HCT116 (cell line): ENCODE data around the gene FCN3. TPM values are rescaled to one million over a fixed set of nuclear protein-coding genes. Genes with fewer than 3 reads are reported as not detected.

ENCODE experiments used
- ATAC-seq: fragments of 200-7000 bp; cut with Tn5 transposase; 2 replicates; pipeline ENCODE4 v1.9.1; 2020; ENCODE audit warnings: mild to moderate bottlenecking, moderate library complexity
- BruUV-seq: library from RNA; stranded (reverse); fragments of 400-500 nt; replicated peaks from 2 replicates; lab custom pipeline; 2021; lab: Mats Ljungman, UMichigan
- CTCF ChIA-PET: fragments of 300-600 bp; sonication (Branson Sonifier 250); formaldehyde crosslinking; loops from one replicate; lab custom pipeline; 2021; ENCODE audit warnings: antibody characterized with exemption; lab: Charles Lee
- POLR2A ChIA-PET: fragments of 300-600, 350-600 bp; sonication (Branson Sonifier 250); formaldehyde crosslinking; loops from one replicate; lab custom pipeline; 2021; ENCODE audit warnings: antibody characterized with exemption; lab: Charles Lee
- RAD21 ChIA-PET, 2 experiments: fragments of 300-600 bp; sonication (Branson Sonifier 250); formaldehyde crosslinking; loops; one replicate each; lab custom pipeline; 2023; ENCODE audit warnings: low total read pairs in 2 of 2; ENCODE audit not compliant: uncharacterized antibody in 2 of 2, unreplicated experiment in 2 of 2, low non-redundant PET in 1 of 2; lab: Charles Lee
- DNase-seq: peaks from one replicate; pipeline ENCODE4 v3.0.0-alpha.2; 2010; ENCODE audit warnings: low read depth, low spot score
- H2AFZ ChIP-seq: fragments of 200-600 bp; shearing (Covaris generic), sonication (generic); 2 replicates; pipeline ENCODE4 v1.6.1; 2017; ENCODE audit warnings: low read depth, mixed run types, mixed read lengths, antibody characterized with exemption, low read length; ENCODE audit not compliant: poor library complexity, severe bottlenecking
- H3K27ac ChIP-seq: 2 replicates; pipeline ENCODE4 v1.5.1; 2012; ENCODE audit warnings: low read depth, low read length
- H3K27me3 ChIP-seq: fragments of 200-600 bp; sonication (generic); 2 replicates; pipeline ENCODE4 v1.6.1; 2016; ENCODE audit warnings: mixed run types, low read length, mixed read lengths; ENCODE audit not compliant: insufficient read depth
- H3K36me3 ChIP-seq, 2 experiments: fragments of 200-500 bp in 1 of 2; fragments of 200-600 bp in 1 of 2; sonication (Bioruptor generic) in 1 of 2; sonication (generic) in 1 of 2; 2 replicates each; pipeline versions ENCODE4 v1.5.1 to v1.6.1; 2014 to 2016; ENCODE audit warnings: low read length in 2 of 2, inconsistent platforms in 1 of 2, mixed read lengths in 1 of 2, mixed run types in 1 of 2; ENCODE audit not compliant: insufficient read depth in 2 of 2, control insufficient read depth in 1 of 2
- H3K4me1 ChIP-seq, 2 experiments: fragments of 200-600 bp in 1 of 2; sonication (generic) in 1 of 2; 2 replicates each; pipeline versions ENCODE4 v1.5.1 to v1.6.1; 2012 to 2017; ENCODE audit warnings: low read length in 2 of 2, inconsistent platforms in 1 of 2, mild to moderate bottlenecking in 1 of 2, mixed read lengths in 1 of 2, mixed run types in 1 of 2, moderate library complexity in 1 of 2; ENCODE audit not compliant: insufficient read depth in 2 of 2, control insufficient read depth in 1 of 2
- H3K4me2 ChIP-seq: fragments of 200-600 bp; sonication (generic); 2 replicates; pipeline ENCODE4 v1.6.1; 2017; ENCODE audit warnings: mixed run types, low read length, mixed read lengths
- H3K4me3 ChIP-seq, 2 experiments: fragments of 200-600 bp in 1 of 2; sonication (generic) in 1 of 2; replicated peaks in 1 of 2; 2 replicates each; pipeline ENCODE4 v1.5.1; 2011 to 2016; ENCODE audit warnings: low read length in 2 of 2, control low read depth in 1 of 2, low read depth in 1 of 2, mild to moderate bottlenecking in 1 of 2, mixed read lengths in 1 of 2, mixed run types in 1 of 2
- H3K79me2 ChIP-seq: fragments of 200-600 bp; sonication (generic); 2 replicates; pipeline ENCODE4 v1.6.1; 2017; ENCODE audit warnings: mild to moderate bottlenecking, mixed run types, low read length, moderate library complexity, mixed read lengths; ENCODE audit not compliant: insufficient read depth
- H3K9ac ChIP-seq: fragments of 200-600 bp; sonication (generic); 2 replicates; pipeline ENCODE4 v1.6.1; 2016; ENCODE audit warnings: low read length, mixed read lengths
- H3K9me2 ChIP-seq: fragments of 200-600 bp; sonication (generic), shearing (Covaris generic); 2 replicates; pipeline ENCODE4 v1.6.1; 2017; ENCODE audit warnings: mixed run types, mild to moderate bottlenecking, moderate library complexity; ENCODE audit not compliant: insufficient read depth
- H3K9me3 ChIP-seq, 2 experiments: fragments of 200-500 bp in 1 of 2; fragments of 200-600 bp in 1 of 2; sonication (Bioruptor generic) in 1 of 2; sonication (generic) in 1 of 2; 2 replicates each; pipeline ENCODE4 v1.6.1; 2014 to 2017; ENCODE audit warnings: low read length in 2 of 2, mixed read lengths in 2 of 2, inconsistent platforms in 1 of 2, low read depth in 1 of 2, mild to moderate bottlenecking in 1 of 2, mixed run types in 1 of 2, moderate library complexity in 1 of 2; ENCODE audit not compliant: control insufficient read depth in 1 of 2, insufficient read depth in 1 of 2
- H4K20me1 ChIP-seq: fragments of 200-600 bp; sonication (generic), shearing (Covaris generic); 2 replicates; pipeline ENCODE4 v1.6.1; 2017; ENCODE audit warnings: mixed run types, mild to moderate bottlenecking, moderate library complexity; ENCODE audit not compliant: insufficient read depth
- CBX3 ChIP-seq: IDR thresholded peaks from 2 replicates; pipeline ENCODE4 v1.6.1; 2012; ENCODE audit warnings: low read depth
- CEBPB ChIP-seq: IDR thresholded peaks from 2 replicates; pipeline ENCODE4 v1.6.1; 2012; ENCODE audit warnings: low read depth
- CTCF ChIP-seq, 3 experiments: fragments of 200-600 bp in 1 of 3; sonication (generic) in 1 of 3; IDR thresholded peaks in 2 of 3; conservative IDR thresholded peaks in 1 of 3; 2 replicates each; pipeline ENCODE4 v1.5.1; 2012 to 2017; ENCODE audit warnings: low read depth in 2 of 3, low read length in 2 of 3, antibody characterized with exemption in 1 of 3, borderline replicate concordance in 1 of 3, control low read depth in 1 of 3, mild to moderate bottlenecking in 1 of 3, mixed read lengths in 1 of 3, mixed run types in 1 of 3, moderate library complexity in 1 of 3; ENCODE audit not compliant: insufficient read depth in 1 of 3
- EGR1 ChIP-seq: IDR thresholded peaks from 2 replicates; pipeline ENCODE4 v1.6.1; 2012; ENCODE audit warnings: low read depth
- ELF1 ChIP-seq: IDR thresholded peaks from 2 replicates; pipeline ENCODE4 v1.6.1; 2012; ENCODE audit warnings: low read depth, borderline replicate concordance
- EZH2 ChIP-seq: fragments of 200-600 bp; sonication (generic); IDR thresholded peaks from 2 replicates; pipeline ENCODE4 v1.6.1; 2017; ENCODE audit warnings: antibody characterized with exemption, mixed run types
- FOSL1 ChIP-seq: IDR thresholded peaks from 2 replicates; pipeline ENCODE4 v1.6.1; 2012; ENCODE audit warnings: low read depth
- JUND ChIP-seq: IDR thresholded peaks from 2 replicates; pipeline ENCODE4 v1.6.1; 2012
- POLR2A ChIP-seq: IDR thresholded peaks from 2 replicates; pipeline ENCODE4 v1.7.0; 2011; ENCODE audit warnings: borderline replicate concordance; ENCODE audit not compliant: insufficient read depth, insufficient read length; ENCODE audit errors: extremely low read depth
- POLR2AphosphoS5 ChIP-seq: IDR thresholded peaks from 2 replicates; pipeline ENCODE4 v1.6.1; 2011; ENCODE audit warnings: mild to moderate bottlenecking, low read depth, low read length, moderate library complexity
- REST ChIP-seq: IDR thresholded peaks from 2 replicates; pipeline ENCODE4 v1.6.1; 2012; ENCODE audit warnings: low read depth
- SIN3A ChIP-seq: IDR thresholded peaks from 2 replicates; pipeline ENCODE4 v1.6.1; 2012; ENCODE audit warnings: low read depth
- SP1 ChIP-seq: IDR thresholded peaks from 2 replicates; pipeline ENCODE4 v1.6.1; 2012; ENCODE audit warnings: low read depth
- SRF ChIP-seq: IDR thresholded peaks from 2 replicates; pipeline ENCODE4 v1.6.1; 2012; ENCODE audit warnings: low read depth
- TCF7L2 ChIP-seq: IDR thresholded peaks from 2 replicates; pipeline ENCODE4 v1.7.0; 2011; ENCODE audit warnings: borderline replicate concordance, inconsistent platforms; ENCODE audit not compliant: insufficient read depth, insufficient read length; ENCODE audit errors: extremely low read depth
- YY1 ChIP-seq: IDR thresholded peaks from 2 replicates; pipeline ENCODE4 v1.6.1; 2011; ENCODE audit warnings: low read length, low read depth, moderate library complexity, mild to moderate bottlenecking; ENCODE audit not compliant: insufficient replicate concordance; ENCODE audit errors: extremely low read depth
- ZFX ChIP-seq: fragments of 450-650 bp; IDR thresholded peaks from 2 replicates; pipeline ENCODE4 v1.6.1; 2017
- ZNF274 ChIP-seq: fragments of 200-500 bp; sonication (Bioruptor generic); IDR thresholded peaks from 2 replicates; pipeline ENCODE4 v1.6.1; 2014; ENCODE audit warnings: mild to moderate bottlenecking, low read depth, low read length, inconsistent platforms
- intact Hi-C: fragments of 100-400 bp; cut with micrococcal nuclease; formaldehyde crosslinking; loops from 2 replicates; pipeline ENCODE4 v1.10.0; 2022
- total RNA-seq: library from RNA; stranded (reverse); gene quantifications from one replicate; pipeline ENCODE4 v1.2.1, GENCODE V29; 2021; ENCODE audit not compliant: unreplicated experiment

FCN3 gene
- total RNA-seq, 1 experiment from 2014 or later: 1.2 TPM

GRCh38 chr1:27336756-27337155 is 37.9 kb downstream of the FCN3 start (continued):
- no peak for TF ChIP-seq ZNF274

- POLR2A ChIA-PET: no interaction called here
- no peaks in the 10 kb centered on the region for H3K9me3 ChIP-seq
- CTCF ChIA-PET: no interaction called here
- RAD21 ChIA-PET: no interaction called here
- no peaks in the 10 kb centered on the region for H4K20me1 ChIP-seq
- DNase-seq (no peak), ATAC-seq (no peak)
- H3K4me3 ChIP-seq: no peak overlapping the region
- peaks cover 7 to 17% of the 10 kb centered on the region in 2 experiments for H3K4me1 ChIP-seq
- peaks cover 14 to 31% of the 10 kb centered on the region in 2 experiments for H3K36me3 ChIP-seq
- no peak overlapping the region; the same call in 1 of the 2 replicates for H3K27ac ChIP-seq
- TF ChIP-seq CEBPB (no peak), POLR2AphosphoS5 (no peak), EGR1 (no peak), SP1 (no peak), SIN3A (no peak), CBX3 (no peak), ZFX (no peak), YY1 (no peak), ELF1 (no peak), FOSL1 (no peak), TCF7L2 (no peak), JUND (no peak), CTCF (IDR thresholded peaks at IDR 0.05 in 2 of 3, conservative IDR thresholded peaks at IDR 0.05 in 1 of 3; ENCODE audit: borderline replicate concordance in 1 of 3, insufficient read depth in 1 of 3, low read depth in 2 of 3, low read length in 2 of 3) (no peak), POLR2A (no peak), REST (no peak), SRF (no peak), EZH2 (no peak)
- H3K9me2 ChIP-seq: no peaks in the 10 kb centered on the region
- H3K9ac ChIP-seq: no peak overlapping the region
- H3K27me3 ChIP-seq: no peaks in the 10 kb centered on the region
- no TSS peak for BruUV-seq
- no peak overlapping the region for H3K4me2 ChIP-seq
- intact Hi-C loops: no loop called here
- peaks cover 3% of the 10 kb centered on the region; the same call in 1 of the 2 replicates for H3K79me2 ChIP-seq
- H2AFZ ChIP-seq: no peak overlapping the region
Observed at GRCh38 chr1:27335506-27336422, 38.9 kb downstream of the FCN3 start.
